ENCODE data around the gene JOSD1. TPM values are rescaled to one million over a fixed set of nuclear protein-coding genes. Genes with fewer than 3 reads are reported as not detected.

JOSD1 gene
- total and polyA plus RNA-seq, 2 donors (not counting 1 experiment from before 2014, with no cell fraction given) = 40.5 to 59.1 TPM

DNA sequence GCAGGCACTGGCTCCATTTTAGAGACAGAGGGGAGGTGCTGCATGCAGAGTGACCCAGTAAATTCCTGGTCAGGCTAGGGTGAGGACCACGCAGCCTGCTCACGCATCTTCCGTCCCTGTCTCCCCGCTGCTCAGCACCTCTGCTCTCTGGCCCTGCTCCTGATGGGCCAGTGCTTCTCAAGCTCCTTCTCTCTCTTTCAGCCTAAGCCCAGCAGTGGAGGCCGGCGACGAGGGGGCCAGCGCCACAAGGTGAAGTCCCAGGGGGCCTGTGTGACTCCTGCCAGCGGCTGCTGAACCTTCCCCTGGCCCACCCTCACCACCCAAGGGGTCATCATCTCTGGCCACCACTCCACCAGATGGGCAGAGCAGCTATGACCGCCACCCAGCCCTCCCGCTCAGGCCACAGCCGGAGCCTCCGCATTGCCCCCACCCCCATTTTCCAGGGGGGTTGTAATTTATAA, 29.7 kb upstream of the JOSD1 start:
- Histone ChIP-seq H3K27me3 (ENCODE audit: control insufficient read depth, insufficient read depth, low read length) (no peaks in the 10 kb centered on the region), H2AFZ (ENCODE audit: low read length) (no peak overlapping the region), H3K79me2 (ENCODE audit: control insufficient read depth, insufficient read depth, low read length) (no peaks in the 10 kb centered on the region), H3K9ac (ENCODE audit: insufficient read depth, low read length) (no peak overlapping the region), H3K36me3 (ENCODE audit: control insufficient read depth, insufficient read depth, low read length) (peaks cover 48% of the 10 kb centered on the region), H3K27ac (ENCODE audit: insufficient read depth, low read length) (no peak overlapping the region), H3K4me2 (ENCODE audit: extremely low read depth, insufficient read depth, low read length) (no peak overlapping the region), H3K4me3 (replicated peaks in 1 of 4; ENCODE audit: control extremely low read depth in 1 of 4, insufficient read depth in 1 of 4, low read depth in 3 of 4, low read length in 4 of 4) (no peak overlapping the region), H3K4me1 (ENCODE audit: control insufficient read depth, extremely low read depth, insufficient read depth, low read length) (peaks cover 7% of the 10 kb centered on the region), H4K20me1 (ENCODE audit: control insufficient read depth, extremely low read depth, insufficient read depth, low read length) (no peaks in the 10 kb centered on the region), H3K9me3 (ENCODE audit: control insufficient read depth, insufficient read depth, low read depth, low read length) (no peaks in the 10 kb centered on the region)
- no peak for TF ChIP-seq EZH2 (IDR thresholded peaks at IDR 0.05; ENCODE audit: low read length, missing control alignments)
- TF ChIP-seq, protein P1, sequence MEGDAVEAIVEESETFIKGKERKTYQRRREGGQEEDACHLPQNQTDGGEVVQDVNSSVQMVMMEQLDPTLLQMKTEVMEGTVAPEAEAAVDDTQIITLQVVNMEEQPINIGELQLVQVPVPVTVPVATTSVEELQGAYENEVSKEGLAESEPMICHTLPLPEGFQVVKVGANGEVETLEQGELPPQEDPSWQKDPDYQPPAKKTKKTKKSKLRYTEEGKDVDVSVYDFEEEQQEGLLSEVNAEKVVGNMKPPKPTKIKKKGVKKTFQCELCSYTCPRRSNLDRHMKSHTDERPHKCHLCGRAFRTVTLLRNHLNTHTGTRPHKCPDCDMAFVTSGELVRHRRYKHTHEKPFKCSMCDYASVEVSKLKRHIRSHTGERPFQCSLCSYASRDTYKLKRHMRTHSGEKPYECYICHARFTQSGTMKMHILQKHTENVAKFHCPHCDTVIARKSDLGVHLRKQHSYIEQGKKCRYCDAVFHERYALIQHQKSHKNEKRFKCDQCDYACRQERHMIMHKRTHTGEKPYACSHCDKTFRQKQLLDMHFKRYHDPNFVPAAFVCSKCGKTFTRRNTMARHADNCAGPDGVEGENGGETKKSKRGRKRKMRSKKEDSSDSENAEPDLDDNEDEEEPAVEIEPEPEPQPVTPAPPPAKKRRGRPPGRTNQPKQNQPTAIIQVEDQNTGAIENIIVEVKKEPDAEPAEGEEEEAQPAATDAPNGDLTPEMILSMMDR (conservative IDR thresholded peaks at IDR 0.05 in 1 of 2, IDR thresholded peaks at IDR 0.05 in 1 of 2; ENCODE audit: low read depth in 1 of 2, low read length in 2 of 2) = no peak
- no peak for DNase-seq (ENCODE audit: low read depth in 2 of 2)

DNA sequence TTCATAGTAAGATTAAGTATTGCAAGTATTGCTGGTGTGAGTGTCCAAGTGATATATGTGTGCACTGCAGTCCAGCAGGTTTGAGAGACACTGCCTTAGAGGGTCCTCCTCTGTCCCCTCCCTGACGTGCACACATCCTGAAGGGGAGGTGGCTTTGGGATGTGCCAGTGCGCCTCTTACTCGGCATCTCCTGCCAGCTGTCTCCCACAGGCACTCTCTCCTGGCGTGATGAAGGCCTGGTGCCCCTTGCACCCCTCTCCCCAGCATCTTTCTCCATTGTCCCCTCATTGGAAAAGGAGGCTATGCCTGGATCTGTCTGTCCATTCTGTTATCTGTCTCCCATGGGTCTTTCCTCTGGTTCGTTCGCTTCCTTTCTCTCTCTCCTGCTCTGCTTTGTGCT, 29.2 kb upstream of the JOSD1 start:
- TF ChIP-seq, protein P1 (conservative IDR thresholded peaks at IDR 0.05 in 1 of 2, IDR thresholded peaks at IDR 0.05 in 1 of 2; ENCODE audit: low read depth in 1 of 2, low read length in 2 of 2) = no peak
- no peak for TF ChIP-seq EZH2 (IDR thresholded peaks at IDR 0.05; ENCODE audit: low read length, missing control alignments)
- Histone ChIP-seq H3K4me1 (ENCODE audit: control insufficient read depth, extremely low read depth, insufficient read depth, low read length) (peaks cover 7% of the 10 kb centered on the region), H3K9me3 (ENCODE audit: control insufficient read depth, insufficient read depth, low read depth, low read length) (no peaks in the 10 kb centered on the region), H3K36me3 (ENCODE audit: control insufficient read depth, insufficient read depth, low read length) (peaks cover 47% of the 10 kb centered on the region), H4K20me1 (ENCODE audit: control insufficient read depth, extremely low read depth, insufficient read depth, low read length) (no peaks in the 10 kb centered on the region), H3K27ac (ENCODE audit: insufficient read depth, low read length) (no peak overlapping the region), H3K79me2 (ENCODE audit: control insufficient read depth, insufficient read depth, low read length) (no peaks in the 10 kb centered on the region), H2AFZ (ENCODE audit: low read length) (no peak overlapping the region), H3K4me2 (ENCODE audit: extremely low read depth, insufficient read depth, low read length) (no peak overlapping the region), H3K27me3 (ENCODE audit: control insufficient read depth, insufficient read depth, low read length) (no peaks in the 10 kb centered on the region), H3K9ac (ENCODE audit: insufficient read depth, low read length) (no peak overlapping the region), H3K4me3 (replicated peaks in 1 of 4; ENCODE audit: control extremely low read depth in 1 of 4, insufficient read depth in 1 of 4, low read depth in 3 of 4, low read length in 4 of 4) (no peak overlapping the region)
- no peak for DNase-seq (ENCODE audit: low read depth in 2 of 2)

DNA sequence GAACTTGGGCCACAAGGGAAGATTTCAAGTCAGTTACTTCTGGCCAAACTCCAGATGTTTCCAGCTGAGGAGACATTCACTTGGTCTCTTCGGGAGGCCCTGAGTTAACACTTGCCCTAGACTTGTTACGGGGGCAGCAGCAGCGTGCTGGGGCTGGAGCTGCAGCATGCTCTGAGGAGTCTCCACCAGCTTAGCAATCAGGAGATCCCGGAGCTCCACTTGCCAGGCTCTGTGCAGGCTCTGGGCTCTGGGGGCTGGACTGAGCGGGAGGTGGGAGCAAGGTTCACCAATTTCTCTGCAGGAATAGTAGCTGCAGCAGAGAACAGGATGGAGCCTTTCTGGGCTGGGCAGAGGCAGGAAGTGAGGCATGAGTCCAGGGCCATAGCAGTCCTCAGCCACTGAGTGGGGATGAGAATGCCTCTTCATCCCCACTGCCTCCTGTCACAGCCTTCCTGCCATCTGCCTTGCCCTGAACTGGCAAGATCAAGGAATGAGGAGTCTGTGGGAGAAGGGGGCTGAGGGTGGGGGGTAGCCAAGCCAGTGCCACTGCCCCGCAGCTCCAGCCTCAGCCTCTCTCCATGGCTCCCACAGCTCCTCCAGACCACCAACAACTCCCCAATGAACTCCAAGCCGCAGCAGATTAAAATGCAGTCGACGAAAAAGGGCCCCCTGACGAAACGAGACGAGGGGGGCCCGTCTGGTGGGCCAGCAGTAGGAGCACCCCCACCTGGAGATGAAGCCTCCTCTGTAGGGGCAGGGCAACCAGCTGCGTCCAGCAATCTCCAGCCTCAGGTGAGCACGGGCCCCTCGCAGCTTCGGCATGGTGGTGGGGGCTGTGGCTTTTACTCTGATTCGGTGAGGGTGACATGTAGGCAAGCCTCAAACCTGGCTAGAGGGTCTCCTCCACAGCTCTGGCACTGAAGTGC, 28.4 kb upstream of the JOSD1 start:
- H3K27me3 ChIP-seq (ENCODE audit: control insufficient read depth, insufficient read depth, low read length) = no peaks in the 10 kb centered on the region
- no peak overlapping the region for H3K4me2 ChIP-seq (ENCODE audit: extremely low read depth, insufficient read depth, low read length)
- H3K27ac ChIP-seq (ENCODE audit: insufficient read depth, low read length) = no peak overlapping the region
- H4K20me1 ChIP-seq (ENCODE audit: control insufficient read depth, extremely low read depth, insufficient read depth, low read length) = no peaks in the 10 kb centered on the region
- no peak for DNase-seq (ENCODE audit: low read depth in 2 of 2)
- H2AFZ ChIP-seq (ENCODE audit: low read length) = no peak overlapping the region
- H3K9me3 ChIP-seq (ENCODE audit: control insufficient read depth, insufficient read depth, low read depth, low read length) = no peaks in the 10 kb centered on the region
- peaks cover 6% of the 10 kb centered on the region for H3K4me1 ChIP-seq (ENCODE audit: control insufficient read depth, extremely low read depth, insufficient read depth, low read length)
- TF ChIP-seq, protein P1 (conservative IDR thresholded peaks at IDR 0.05 in 1 of 2, IDR thresholded peaks at IDR 0.05 in 1 of 2; ENCODE audit: low read depth in 1 of 2, low read length in 2 of 2) = no peak
- no peak for TF ChIP-seq EZH2 (IDR thresholded peaks at IDR 0.05; ENCODE audit: low read length, missing control alignments)
- H3K4me3 ChIP-seq (replicated peaks in 1 of 4; ENCODE audit: control extremely low read depth in 1 of 4, insufficient read depth in 1 of 4, low read depth in 3 of 4, low read length in 4 of 4) = no peak overlapping the region
- H3K9ac ChIP-seq (ENCODE audit: insufficient read depth, low read length) = no peak overlapping the region
- peaks cover 47% of the 10 kb centered on the region for H3K36me3 ChIP-seq (ENCODE audit: control insufficient read depth, insufficient read depth, low read length)
- no peaks in the 10 kb centered on the region for H3K79me2 ChIP-seq (ENCODE audit: control insufficient read depth, insufficient read depth, low read length)
